ENCODE results near the gene JAG1. TPM values are rescaled to one million over a fixed set of nuclear protein-coding genes. Genes with fewer than 3 reads are reported as not detected.

JAG1 gene
- total RNA-seq, 3 donors from 2014 or later: 87.1 to 104 (median 94.4) TPM

DNA sequence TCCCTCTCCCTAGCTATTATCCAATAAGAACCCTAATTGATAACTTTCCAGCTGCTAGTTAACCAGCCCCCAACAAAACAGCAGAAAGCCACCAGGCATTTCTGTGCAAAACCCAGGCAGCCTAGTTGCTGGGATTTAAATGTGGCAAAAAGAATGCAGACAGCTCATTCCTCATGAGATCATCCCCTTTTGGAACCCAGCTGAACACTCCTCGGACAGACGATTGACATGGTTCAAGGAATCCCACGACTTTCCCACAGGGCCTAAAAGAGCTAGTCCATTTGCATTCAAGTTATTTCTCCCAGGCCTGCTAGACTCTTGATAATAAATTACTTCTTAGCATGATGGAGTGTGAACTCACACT is 24.0 kb downstream of the JAG1 start:
- TF ChIP-seq, protein P1, sequence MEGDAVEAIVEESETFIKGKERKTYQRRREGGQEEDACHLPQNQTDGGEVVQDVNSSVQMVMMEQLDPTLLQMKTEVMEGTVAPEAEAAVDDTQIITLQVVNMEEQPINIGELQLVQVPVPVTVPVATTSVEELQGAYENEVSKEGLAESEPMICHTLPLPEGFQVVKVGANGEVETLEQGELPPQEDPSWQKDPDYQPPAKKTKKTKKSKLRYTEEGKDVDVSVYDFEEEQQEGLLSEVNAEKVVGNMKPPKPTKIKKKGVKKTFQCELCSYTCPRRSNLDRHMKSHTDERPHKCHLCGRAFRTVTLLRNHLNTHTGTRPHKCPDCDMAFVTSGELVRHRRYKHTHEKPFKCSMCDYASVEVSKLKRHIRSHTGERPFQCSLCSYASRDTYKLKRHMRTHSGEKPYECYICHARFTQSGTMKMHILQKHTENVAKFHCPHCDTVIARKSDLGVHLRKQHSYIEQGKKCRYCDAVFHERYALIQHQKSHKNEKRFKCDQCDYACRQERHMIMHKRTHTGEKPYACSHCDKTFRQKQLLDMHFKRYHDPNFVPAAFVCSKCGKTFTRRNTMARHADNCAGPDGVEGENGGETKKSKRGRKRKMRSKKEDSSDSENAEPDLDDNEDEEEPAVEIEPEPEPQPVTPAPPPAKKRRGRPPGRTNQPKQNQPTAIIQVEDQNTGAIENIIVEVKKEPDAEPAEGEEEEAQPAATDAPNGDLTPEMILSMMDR (IDR thresholded peaks at IDR 0.05): no peak
- peaks cover 1% of the 10 kb centered on the region for H3K4me1 ChIP-seq (ENCODE audit: low read depth)
- DNase-seq: no peak
- no peak for ATAC-seq
- peaks cover 7% of the 10 kb centered on the region for H3K36me3 ChIP-seq (ENCODE audit: low read depth)
- intact Hi-C loops (cut with DNase I, micrococcal nuclease): no loop called here
- H3K9me3 ChIP-seq: no peaks in the 10 kb centered on the region
- no peak overlapping the region for H3K4me3 ChIP-seq

DNA sequence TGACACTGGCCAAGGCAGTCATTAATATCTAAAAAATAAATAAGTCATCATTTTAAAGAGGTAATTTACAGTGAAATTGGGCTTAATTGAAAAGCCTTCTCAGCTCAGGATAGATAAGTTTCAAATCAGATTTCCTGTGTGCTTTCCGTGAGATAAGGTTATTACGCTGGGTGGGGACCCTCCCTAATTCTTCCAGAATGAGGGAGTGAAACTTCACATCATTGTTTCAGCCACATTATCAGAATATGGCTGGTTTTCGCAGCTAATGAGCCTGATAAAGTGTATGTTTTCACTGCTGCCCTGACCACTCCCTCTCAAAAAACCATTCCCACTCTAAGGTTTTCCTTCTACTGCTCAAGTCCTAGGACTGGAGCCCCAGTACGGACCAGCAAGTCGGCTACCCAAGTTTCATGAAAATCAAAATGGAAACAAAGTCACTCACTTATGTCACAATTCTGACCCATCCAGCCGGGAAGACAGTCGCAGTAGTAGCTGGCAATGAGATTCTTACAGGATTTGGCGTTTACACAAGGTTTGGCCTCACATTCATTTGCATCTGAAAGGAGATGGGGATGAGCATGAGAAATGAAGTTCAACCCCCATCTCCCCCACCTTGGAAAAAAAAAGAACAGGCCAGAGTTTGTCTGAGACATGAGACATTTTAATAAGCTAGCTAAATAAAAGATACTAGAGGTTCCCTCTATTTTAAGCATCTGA is 24.6 kb downstream of the JAG1 start:
- Histone ChIP-seq H3K9me3 (no peaks in the 10 kb centered on the region), H3K36me3 (ENCODE audit: low read depth) (peaks cover 7% of the 10 kb centered on the region), H3K4me3 (no peak overlapping the region), H3K4me1 (ENCODE audit: low read depth) (no peaks in the 10 kb centered on the region)
- no peak for ATAC-seq
- intact Hi-C loops (cut with DNase I, micrococcal nuclease): no loop called here
- TF ChIP-seq, protein P1 (IDR thresholded peaks at IDR 0.05): no peak
- no peak for DNase-seq

DNA sequence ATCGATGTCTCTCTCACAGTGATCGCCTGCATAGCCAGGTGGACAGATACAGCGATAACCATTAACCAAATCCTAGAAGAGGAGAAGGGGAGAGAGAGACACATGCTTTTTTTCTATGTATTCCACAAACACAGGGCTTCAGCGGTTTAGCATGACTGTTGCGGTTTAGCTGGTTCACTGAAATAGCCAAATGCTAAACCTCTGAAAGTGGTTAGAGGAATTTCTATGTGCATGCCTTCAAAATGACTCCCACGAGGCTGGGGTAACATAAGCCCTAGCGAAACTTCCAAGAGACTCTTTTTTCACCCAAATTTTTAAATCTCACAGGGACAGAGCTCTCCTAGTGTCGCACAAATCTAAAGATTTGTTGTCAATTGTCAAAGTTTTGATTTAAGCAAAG is 25.1 kb downstream of the JAG1 start:
- ATAC-seq (no peak), DNase-seq (no peak)
- TF ChIP-seq, protein P1 (IDR thresholded peaks at IDR 0.05): no peak
- H3K36me3 ChIP-seq (ENCODE audit: low read depth): peaks cover 7% of the 10 kb centered on the region
- no peak overlapping the region for H3K4me3 ChIP-seq
- intact Hi-C loops (cut with DNase I, micrococcal nuclease): no loop called here
- H3K9me3 ChIP-seq: no peaks in the 10 kb centered on the region
- no peaks in the 10 kb centered on the region for H3K4me1 ChIP-seq (ENCODE audit: low read depth)

DNA sequence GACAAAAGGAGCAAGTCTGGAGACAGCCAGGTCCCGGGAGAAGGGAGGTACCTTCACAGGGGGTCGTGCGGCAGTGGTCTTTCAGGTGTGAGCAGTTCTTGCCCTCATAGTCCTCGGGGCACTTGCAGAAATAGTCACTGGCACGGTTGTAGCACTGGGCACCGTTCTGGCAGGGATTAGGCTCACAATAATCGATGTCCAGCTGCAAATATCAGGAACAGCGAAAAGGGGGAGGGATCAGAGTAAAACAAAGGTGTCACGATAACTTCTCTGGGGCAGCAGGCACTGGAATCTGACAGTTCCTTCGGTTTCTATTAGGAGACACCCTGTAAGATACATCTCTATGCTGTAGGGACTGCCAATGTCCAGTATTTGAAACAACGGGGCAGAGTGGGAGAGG is 25.9 kb downstream of the JAG1 start:
- no peak for ATAC-seq
- no peak overlapping the region for H3K4me3 ChIP-seq
- H3K4me1 ChIP-seq (ENCODE audit: low read depth): no peaks in the 10 kb centered on the region
- no peak for DNase-seq
- H3K9me3 ChIP-seq: no peaks in the 10 kb centered on the region
- intact Hi-C loops (cut with DNase I, micrococcal nuclease): no loop called here
- peaks cover 7% of the 10 kb centered on the region for H3K36me3 ChIP-seq (ENCODE audit: low read depth)
- TF ChIP-seq, protein P1 (IDR thresholded peaks at IDR 0.05): no peak

DNA sequence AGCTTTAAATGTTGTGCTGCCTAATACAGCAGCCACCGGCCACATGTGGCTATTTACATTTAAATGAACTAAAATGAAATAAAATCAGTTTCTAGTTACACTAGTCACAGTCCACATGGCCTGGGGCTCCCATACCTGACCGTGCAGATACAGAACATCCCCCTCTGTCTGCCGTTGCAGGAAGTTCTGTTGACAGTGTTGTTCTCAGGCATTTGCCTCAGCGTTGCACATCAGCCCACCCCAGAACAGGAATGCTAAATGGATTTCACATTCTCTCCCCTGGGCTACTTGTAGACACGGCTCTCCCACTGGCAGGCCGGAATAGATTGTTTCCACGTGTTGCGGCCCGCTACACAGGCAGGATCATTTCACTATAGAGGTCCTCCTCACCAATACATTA is 26.3 kb downstream of the JAG1 start:
- no peak for ATAC-seq
- no peak overlapping the region for H3K4me3 ChIP-seq
- no peak for DNase-seq
- H3K9me3 ChIP-seq: no peaks in the 10 kb centered on the region
- intact Hi-C loops (cut with DNase I, micrococcal nuclease): no loop called here
- peaks cover 10% of the 10 kb centered on the region for H3K36me3 ChIP-seq (ENCODE audit: low read depth)
- TF ChIP-seq, protein P1 (IDR thresholded peaks at IDR 0.05): no peak
- no peaks in the 10 kb centered on the region for H3K4me1 ChIP-seq (ENCODE audit: low read depth)
